ENCODE data around the gene HCFC1R1.

GRCh38 chr16:3013998-3014690 is 9.6 kb downstream of the HCFC1R1 start:
- TF ChIP-seq EZH2 (IDR thresholded peaks at IDR 0.05) (no peak), YY1 (IDR thresholded peaks at IDR 0.05; ENCODE audit: extremely low read depth, insufficient replicate concordance, low read depth, low read length) (no peak)

Measured in HCT116 (cell line).